IMR-90 (cell line): Measurements from ENCODE around the gene CFAP97D2. TPM values are rescaled to one million over a fixed set of nuclear protein-coding genes. Genes with fewer than 3 reads are reported as not detected.

Experiments used
- ATAC-seq: fragments of 200-7000 bp; cut with Tn5 transposase; 2 replicates; pipeline ENCODE4 v1.9.1; 2020; ENCODE audit warnings: low read depth, mild to moderate bottlenecking, moderate library complexity
- BruUV-seq: library from RNA; stranded (reverse); fragments of 400-500 nt; replicated peaks from 2 replicates; lab custom pipeline; 2021; lab: Mats Ljungman, UMichigan
- CTCF ChIA-PET: fragments of 300-600 bp; formaldehyde crosslinking; extraction: SDS; loops from one replicate; lab custom pipeline; 2021; ENCODE audit warnings: antibody characterized with exemption; lab: Yijun Ruan, JAX
- POLR2A ChIA-PET: fragments of 300-600 bp; sonication (Branson Sonifier 250); formaldehyde crosslinking; loops from one replicate; lab custom pipeline; 2022; ENCODE audit warnings: antibody characterized with exemption; ENCODE audit not compliant: unreplicated experiment; lab: Charles Lee
- DNase-seq: peaks from one replicate; pipeline ENCODE4 v3.0.0; 2013
- H2AFZ ChIP-seq: replicated peaks from 2 replicates; pipeline ENCODE3; 2013; ENCODE audit warnings: low read length, mild to moderate bottlenecking; ENCODE audit not compliant: poor library complexity
- H2AK5ac ChIP-seq: 2 replicates; pipeline ENCODE4 v1.6.1; 2013; ENCODE audit warnings: low read depth, low read length, inconsistent platforms
- H2AK9ac ChIP-seq: replicated peaks from 2 replicates; pipeline ENCODE3; 2013; ENCODE audit warnings: mild to moderate bottlenecking, low read depth, low read length, moderate library complexity; ENCODE audit not compliant: poor library complexity
- H2BK120ac ChIP-seq: 2 replicates; pipeline ENCODE4 v1.6.1; 2013; ENCODE audit warnings: low read depth, low read length, inconsistent platforms
- H2BK15ac ChIP-seq: 3 replicates; pipeline ENCODE4 v1.6.1; 2013; ENCODE audit warnings: low read depth, low read length, inconsistent platforms
- H2BK20ac ChIP-seq: 2 replicates; pipeline ENCODE4 v1.6.1; 2013; ENCODE audit warnings: low read depth, mild to moderate bottlenecking, inconsistent platforms, low read length, moderate library complexity
- H2BK5ac ChIP-seq: 2 replicates; pipeline ENCODE4 v1.6.1; 2013; ENCODE audit warnings: mild to moderate bottlenecking, low read depth, low read length, inconsistent platforms; ENCODE audit not compliant: poor library complexity, severe bottlenecking
- H3K14ac ChIP-seq: replicated peaks from 2 replicates; pipeline ENCODE4 v1.6.1; 2013; ENCODE audit warnings: low read depth, low read length, inconsistent platforms
- H3K18ac ChIP-seq: 2 replicates; pipeline ENCODE4 v1.6.1; 2013; ENCODE audit warnings: low read depth, low read length, control low read depth
- H3K23ac ChIP-seq: 2 replicates; pipeline ENCODE4 v1.6.1; 2013; ENCODE audit warnings: low read depth, low read length, inconsistent platforms
- H3K27ac ChIP-seq: 2 replicates; pipeline ENCODE4 v1.5.1; 2013; ENCODE audit warnings: mild to moderate bottlenecking, control low read depth, low read length; ENCODE audit not compliant: insufficient read depth
- H3K27me3 ChIP-seq: 2 replicates; pipeline ENCODE4 v1.6.1; 2013; ENCODE audit warnings: low read length; ENCODE audit not compliant: control insufficient read depth, insufficient read depth
- H3K36me3 ChIP-seq: 2 replicates; pipeline ENCODE4 v1.6.1; 2013; ENCODE audit warnings: low read length, mixed read lengths; ENCODE audit not compliant: control insufficient read depth, insufficient read depth
- H3K4ac ChIP-seq: 2 replicates; pipeline ENCODE4 v1.6.1; 2013; ENCODE audit warnings: low read depth, low read length, inconsistent platforms
- H3K4me1 ChIP-seq: 2 replicates; pipeline ENCODE4 v1.6.1; 2013; ENCODE audit warnings: low read length, mixed read lengths; ENCODE audit not compliant: control insufficient read depth, insufficient read depth
- H3K4me2 ChIP-seq: 2 replicates; pipeline ENCODE4 v1.6.1; 2013; ENCODE audit warnings: low read depth, mild to moderate bottlenecking, control low read depth, low read length, moderate library complexity
- H3K4me3 ChIP-seq: 2 replicates; pipeline ENCODE4 v1.5.1; 2013; ENCODE audit warnings: low read depth, mild to moderate bottlenecking, control low read depth, low read length, moderate library complexity; ENCODE audit not compliant: insufficient read depth
- H3K56ac ChIP-seq: 2 replicates; pipeline ENCODE4 v1.6.1; 2013; ENCODE audit warnings: low read length, inconsistent platforms; ENCODE audit not compliant: insufficient read depth; ENCODE audit errors: extremely low read depth
- H3K79me1 ChIP-seq, 2 experiments: 2 replicates each; pipeline ENCODE4 v1.6.1; 2013; ENCODE audit warnings: low read length in 2 of 2, inconsistent platforms in 1 of 2, low read depth in 1 of 2
- H3K9ac ChIP-seq: 2 replicates; pipeline ENCODE4 v1.6.1; 2013; ENCODE audit warnings: low read depth, low read length, control low read depth
- H3K9me1 ChIP-seq: 2 replicates; pipeline ENCODE4 v1.6.1; 2013; ENCODE audit warnings: low read length, inconsistent platforms; ENCODE audit not compliant: insufficient read depth
- H3K9me3 ChIP-seq: 2 replicates; pipeline ENCODE4 v1.6.1; 2013; ENCODE audit warnings: low read length; ENCODE audit not compliant: control insufficient read depth, insufficient read depth
- H4K20me1 ChIP-seq: 2 replicates; pipeline ENCODE4 v1.6.1; 2013; ENCODE audit warnings: low read length, inconsistent platforms; ENCODE audit not compliant: insufficient read depth
- H4K5ac ChIP-seq: 2 replicates; pipeline ENCODE4 v1.6.1; 2013; ENCODE audit warnings: mild to moderate bottlenecking, low read depth, low read length, control low read depth
- H4K8ac ChIP-seq, 2 experiments: 2 replicates each; pipeline ENCODE4 v1.6.1; 2013; ENCODE audit warnings: low read depth in 2 of 2, low read length in 2 of 2, control low read depth in 1 of 2, inconsistent platforms in 1 of 2
- H4K91ac ChIP-seq: 2 replicates; pipeline ENCODE4 v1.6.1; 2013; ENCODE audit warnings: low read depth, low read length, inconsistent platforms; ENCODE audit not compliant: insufficient read depth
- CEBPB ChIP-seq: IDR thresholded peaks from 2 replicates; pipeline ENCODE4 v1.6.1; 2012; ENCODE audit warnings: low read depth, low read length, improper control_type of control experiment
- CHD1 ChIP-seq: IDR thresholded peaks from 2 replicates; pipeline ENCODE4 v1.6.1; 2012; ENCODE audit warnings: low read depth, low read length, improper control_type of control experiment
- FOS ChIP-seq: fragments of 150-350 bp; IDR thresholded peaks from 2 replicates; pipeline ENCODE4 v1.6.1; 2016; ENCODE audit warnings: low read depth, low read length
- MAFK ChIP-seq: IDR thresholded peaks from 2 replicates; pipeline ENCODE4 v1.6.1; 2012; ENCODE audit warnings: low read depth, low read length, improper control_type of control experiment
- MAZ ChIP-seq: IDR thresholded peaks from 2 replicates; pipeline ENCODE4 v1.6.1; 2012; ENCODE audit warnings: low read depth, mild to moderate bottlenecking, low read length, improper control_type of control experiment, moderate library complexity, borderline replicate concordance
- MXI1 ChIP-seq: IDR thresholded peaks from 2 replicates; pipeline ENCODE4 v1.6.1; 2012; ENCODE audit warnings: low read depth, mild to moderate bottlenecking, low read length, moderate library complexity, borderline replicate concordance
- POLR2A ChIP-seq: IDR thresholded peaks from 2 replicates; pipeline ENCODE4 v1.6.1; 2012; ENCODE audit warnings: mild to moderate bottlenecking, low read depth, low read length
- RAD21 ChIP-seq: IDR thresholded peaks from 2 replicates; pipeline ENCODE4 v1.6.1; 2012; ENCODE audit warnings: low read length, improper control_type of control experiment
- RCOR1 ChIP-seq: IDR thresholded peaks from 2 replicates; pipeline ENCODE4 v1.6.1; 2012; ENCODE audit warnings: mild to moderate bottlenecking, low read length, improper control_type of control experiment; ENCODE audit not compliant: insufficient replicate concordance
- RFX5 ChIP-seq: IDR thresholded peaks from 2 replicates; pipeline ENCODE4 v1.8.0; 2012; ENCODE audit warnings: low read depth, mild to moderate bottlenecking, low read length, moderate library complexity
- SMC3 ChIP-seq: fragments of 150-350 bp; IDR thresholded peaks from 2 replicates; pipeline ENCODE4 v1.6.1; 2016; ENCODE audit warnings: low read depth, mild to moderate bottlenecking, antibody characterized with exemption, low read length, moderate library complexity
- WGBS, 2 experiments: methylation state at CpG; one replicate each; pipeline versions ENCODE4 v1.1.5 to v1.1.7; 2013; ENCODE audit warnings: missing lambda C conversion rate in 2 of 2; ENCODE audit not compliant: insufficient read length in 1 of 2; ENCODE audit errors: extremely low coverage in 2 of 2; 5-methylcytosine and 5-hydroxymethylcytosine counted together
- dilution Hi-C: fragments of 300-500 bp; cut with HindIII; formaldehyde crosslinking; loops from one replicate; pipeline ENCODE4 v1.14.3; 2018; ENCODE audit warnings: low sequenced_read_pairs; ENCODE audit not compliant: unreplicated experiment
- in situ Hi-C: fragments of 300-500 bp; cut with MboI; formaldehyde crosslinking; loops from 3 replicates; pipeline ENCODE4 v1.14.3; 2019; ENCODE audit warnings: low sequenced_read_pairs, inconsistent platforms, mixed read lengths
- intact Hi-C: fragments of 100-400 bp; cut with micrococcal nuclease; formaldehyde crosslinking; loops from 2 replicates; pipeline ENCODE4 v1.10.0; 2022
- polyA plus RNA-seq, 3 experiments: library from polyadenylated mRNA; depleted of rRNA; stranded (reverse); fragments of >200 nt; gene quantifications; 2 replicates each; pipeline ENCODE4 v1.2.3, GENCODE V29; 2012; ENCODE audit warnings: low replicate concordance in 1 of 3
- total RNA-seq: library from RNA; depleted of rRNA; stranded (reverse); fragments of >200 nt; gene quantifications from 2 replicates; pipeline ENCODE4 v1.2.3, GENCODE V29; 2012
- TF ChIP-seq, protein P1 (sequence below): conservative IDR thresholded peaks from 2 replicates; pipeline ENCODE4 v1.5.1; 2012; ENCODE audit warnings: mild to moderate bottlenecking, low read depth, low read length, improper control_type of control experiment
- TF ChIP-seq, protein P2 (sequence below): fragments of 150-350 bp; IDR thresholded peaks from 2 replicates; pipeline ENCODE4 v1.6.1; 2017; ENCODE audit warnings: mild to moderate bottlenecking, antibody characterized with exemption, low read length, low read depth
- TF ChIP-seq, protein P3 (sequence below): fragments of 150-350 bp; IDR thresholded peaks from 2 replicates; pipeline ENCODE4 v1.6.1; 2016; ENCODE audit warnings: low read depth, mild to moderate bottlenecking, low read length, moderate library complexity, borderline replicate concordance

The CFAP97D2 gene
- total and polyA plus RNA-seq, 2 of the 4 experiments (the other 2 are of a cell fraction) = not detected

DNA sequence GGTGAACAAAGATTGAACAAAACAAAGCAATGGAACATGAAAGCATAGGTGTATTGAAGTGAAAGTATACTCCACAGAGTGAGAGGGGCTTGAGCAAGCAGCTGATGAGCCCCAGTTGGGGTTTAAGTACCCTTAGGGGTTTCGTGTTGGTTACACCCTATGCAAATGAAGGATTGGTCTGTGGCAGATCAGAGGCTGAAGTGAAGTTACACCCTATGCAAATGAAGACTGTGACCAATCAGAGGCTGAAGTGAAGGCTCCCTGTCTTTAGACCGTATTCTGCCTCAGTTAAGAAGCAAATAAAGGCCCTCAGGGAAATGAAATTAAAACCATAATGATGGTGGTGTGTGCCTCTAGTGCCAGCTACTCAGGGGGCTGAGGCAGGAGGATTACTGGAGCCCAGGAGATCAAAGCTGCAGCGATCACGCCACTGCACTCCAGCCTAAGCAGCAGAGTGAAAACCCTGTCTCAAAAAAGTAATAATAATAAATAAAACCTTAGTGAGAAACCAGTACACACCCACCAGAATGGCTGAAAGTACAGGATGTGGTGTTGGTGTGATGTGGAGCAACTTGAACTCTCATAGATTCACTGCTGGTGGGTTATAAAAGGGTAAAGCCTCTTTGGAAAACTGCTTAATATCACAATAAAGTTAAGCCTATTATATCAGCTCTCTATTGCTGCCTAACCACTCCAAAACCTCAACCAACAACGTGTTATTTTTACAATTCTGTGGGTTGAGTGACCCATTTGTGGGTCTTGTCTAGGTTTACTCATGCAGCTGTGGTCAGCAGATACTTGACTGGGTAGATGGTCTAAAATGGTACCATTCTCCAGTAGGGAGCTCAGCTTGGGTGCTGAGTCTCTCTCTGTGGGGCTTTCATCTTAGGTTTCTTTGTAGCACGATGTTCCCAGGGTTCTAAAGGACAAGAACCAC is 89.6 kb downstream of the CFAP97D2 start:
- Histone ChIP-seq H4K5ac (no peak overlapping the region), H3K56ac (no peak overlapping the region), H2BK15ac (no peak overlapping the region), H3K27me3 (no peaks in the 10 kb centered on the region), H3K4me3 (no peak overlapping the region), H3K36me3 (peaks cover 48% of the 10 kb centered on the region), H3K9me3 (no peaks in the 10 kb centered on the region), H3K9me1 (peaks cover 17% of the 10 kb centered on the region), H3K79me1 (peaks cover 24 to 51% of the 10 kb centered on the region in 2 experiments), H2AK9ac (no peak overlapping the region), H4K91ac (no peak overlapping the region), H3K4me1 (peaks cover 3% of the 10 kb centered on the region; the same call in 1 of the 2 replicates), H3K14ac (no peak overlapping the region), H2BK20ac (no peak overlapping the region), H3K4me2 (no peak overlapping the region), H4K8ac (no peak overlapping the region), H2BK5ac (no peak overlapping the region), H3K27ac (no peak overlapping the region), H2AK5ac (no peak overlapping the region), H4K20me1 (0 out of 2 replicates have a peak, but pooled peaks cover 2% of the 10 kb centered on the region), H3K9ac (no peak overlapping the region), H3K23ac (no peak overlapping the region), H3K18ac (no peak overlapping the region), H2AFZ (no peak overlapping the region), H2BK120ac (no peak overlapping the region), H3K4ac (no peak overlapping the region)
- in situ Hi-C loops = no loop called here
- DNase-seq (no peak), ATAC-seq (no peak)
- intact Hi-C loops = no loop called here
- ChIA-PET POLR2A (no interaction called here), CTCF (no interaction called here)
- dilution Hi-C loops = no loop called here
- 90% methylated on average over 2 of the region's 6 CpGs; no CpG with 5 or more reads in 1 of the 2 experiments for WGBS, 2 experiments
- BruUV-seq = no TSS peak
- no peak for TF ChIP-seq RFX5
- no peak for TF ChIP-seq MXI1
- TF ChIP-seq, protein P1, sequence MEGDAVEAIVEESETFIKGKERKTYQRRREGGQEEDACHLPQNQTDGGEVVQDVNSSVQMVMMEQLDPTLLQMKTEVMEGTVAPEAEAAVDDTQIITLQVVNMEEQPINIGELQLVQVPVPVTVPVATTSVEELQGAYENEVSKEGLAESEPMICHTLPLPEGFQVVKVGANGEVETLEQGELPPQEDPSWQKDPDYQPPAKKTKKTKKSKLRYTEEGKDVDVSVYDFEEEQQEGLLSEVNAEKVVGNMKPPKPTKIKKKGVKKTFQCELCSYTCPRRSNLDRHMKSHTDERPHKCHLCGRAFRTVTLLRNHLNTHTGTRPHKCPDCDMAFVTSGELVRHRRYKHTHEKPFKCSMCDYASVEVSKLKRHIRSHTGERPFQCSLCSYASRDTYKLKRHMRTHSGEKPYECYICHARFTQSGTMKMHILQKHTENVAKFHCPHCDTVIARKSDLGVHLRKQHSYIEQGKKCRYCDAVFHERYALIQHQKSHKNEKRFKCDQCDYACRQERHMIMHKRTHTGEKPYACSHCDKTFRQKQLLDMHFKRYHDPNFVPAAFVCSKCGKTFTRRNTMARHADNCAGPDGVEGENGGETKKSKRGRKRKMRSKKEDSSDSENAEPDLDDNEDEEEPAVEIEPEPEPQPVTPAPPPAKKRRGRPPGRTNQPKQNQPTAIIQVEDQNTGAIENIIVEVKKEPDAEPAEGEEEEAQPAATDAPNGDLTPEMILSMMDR = no peak
- TF ChIP-seq SMC3 = no peak
- no peak for TF ChIP-seq RCOR1
- TF ChIP-seq, protein P2, sequence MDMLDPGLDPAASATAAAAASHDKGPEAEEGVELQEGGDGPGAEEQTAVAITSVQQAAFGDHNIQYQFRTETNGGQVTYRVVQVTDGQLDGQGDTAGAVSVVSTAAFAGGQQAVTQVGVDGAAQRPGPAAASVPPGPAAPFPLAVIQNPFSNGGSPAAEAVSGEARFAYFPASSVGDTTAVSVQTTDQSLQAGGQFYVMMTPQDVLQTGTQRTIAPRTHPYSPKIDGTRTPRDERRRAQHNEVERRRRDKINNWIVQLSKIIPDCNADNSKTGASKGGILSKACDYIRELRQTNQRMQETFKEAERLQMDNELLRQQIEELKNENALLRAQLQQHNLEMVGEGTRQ = no peak
- no peak for TF ChIP-seq MAZ
- TF ChIP-seq CHD1 = no peak
- TF ChIP-seq, protein P3, sequence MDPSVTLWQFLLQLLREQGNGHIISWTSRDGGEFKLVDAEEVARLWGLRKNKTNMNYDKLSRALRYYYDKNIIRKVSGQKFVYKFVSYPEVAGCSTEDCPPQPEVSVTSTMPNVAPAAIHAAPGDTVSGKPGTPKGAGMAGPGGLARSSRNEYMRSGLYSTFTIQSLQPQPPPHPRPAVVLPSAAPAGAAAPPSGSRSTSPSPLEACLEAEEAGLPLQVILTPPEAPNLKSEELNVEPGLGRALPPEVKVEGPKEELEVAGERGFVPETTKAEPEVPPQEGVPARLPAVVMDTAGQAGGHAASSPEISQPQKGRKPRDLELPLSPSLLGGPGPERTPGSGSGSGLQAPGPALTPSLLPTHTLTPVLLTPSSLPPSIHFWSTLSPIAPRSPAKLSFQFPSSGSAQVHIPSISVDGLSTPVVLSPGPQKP = no peak
- TF ChIP-seq POLR2A = no peak
- TF ChIP-seq CEBPB = no peak
- TF ChIP-seq RAD21 = no peak
- no peak for TF ChIP-seq MAFK
- TF ChIP-seq FOS = no peak
